NCI-H2227 (cell line): Measurements from ENCODE around the gene MEAK7.
A peak's percentile ranks its signal among the peaks of the same experiment; 100 is the strongest.

Experiments used
- DNase-seq: peaks from one replicate; lab custom pipeline; 2025; ENCODE audit not compliant: unreplicated experiment; lab: John Stamatoyannopoulos, UW

Gene MEAK7

GRCh38 chr16:84504420-84505248, at the start of gene MEAK7:
TSS of gene MEAK7 (minus strand) at chr16:84504659. CDS start at chr16:84498086, 6,573 bp downstream.
- DNase-seq: peak; percentile 97

DNA sequence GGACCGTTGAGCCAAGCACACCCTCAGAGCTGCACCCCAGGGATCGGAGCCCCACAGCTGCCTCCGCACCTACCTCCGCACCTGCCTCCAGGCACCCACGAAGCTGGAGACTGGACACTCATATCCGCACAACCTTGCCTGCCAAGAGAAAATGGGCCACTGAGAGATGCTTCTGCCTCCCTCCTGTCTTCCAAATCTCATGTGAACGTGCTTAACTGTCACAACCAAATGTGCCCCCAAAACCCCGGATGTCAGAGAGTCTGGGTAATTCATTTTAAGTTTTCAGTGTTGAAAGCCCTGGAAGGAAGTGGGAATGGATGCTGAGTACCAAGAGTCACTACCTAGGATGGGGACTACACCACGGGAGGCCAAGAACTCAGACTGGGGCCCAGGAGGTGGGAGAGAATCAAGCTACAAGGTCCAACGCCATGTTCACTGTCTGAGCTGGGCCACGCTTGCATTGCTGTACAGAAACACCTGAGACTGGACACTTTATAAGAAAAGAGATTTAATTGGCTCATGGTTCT, 49.5 kb upstream of the MEAK7 start:
- DNase-seq: no peak

- no peak for DNase-seq
Measured at GRCh38 chr16:84552135-84552534, 47.7 kb upstream of the MEAK7 start.

GRCh38 chr16:84550096-84550495, 45.6 kb upstream of the MEAK7 start:
- DNase-seq: no peak

- DNase-seq: no peak
Measured at GRCh38 chr16:84548971-84549844, 44.7 kb upstream of the MEAK7 start.

DNA sequence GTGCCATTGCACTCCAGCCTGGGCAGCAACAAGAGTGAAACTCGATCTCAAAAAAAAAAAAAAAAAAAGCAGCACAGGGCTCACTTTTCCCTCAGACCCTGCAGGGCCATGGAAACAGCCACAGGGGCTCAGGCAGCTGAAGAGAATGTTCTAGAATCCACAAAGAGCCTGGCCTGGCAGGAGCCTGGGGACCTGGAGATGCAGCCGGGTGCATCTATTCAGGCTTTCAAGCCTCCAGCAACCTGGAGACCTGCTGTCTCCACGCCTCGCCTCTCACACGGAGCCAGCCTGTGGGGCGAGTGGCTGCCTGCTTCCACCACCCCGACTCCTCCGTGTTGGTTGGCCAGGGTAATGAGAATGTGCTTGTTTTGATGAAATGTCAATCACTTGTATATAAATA, 44.0 kb upstream of the MEAK7 start:
- DNase-seq: no peak

DNA sequence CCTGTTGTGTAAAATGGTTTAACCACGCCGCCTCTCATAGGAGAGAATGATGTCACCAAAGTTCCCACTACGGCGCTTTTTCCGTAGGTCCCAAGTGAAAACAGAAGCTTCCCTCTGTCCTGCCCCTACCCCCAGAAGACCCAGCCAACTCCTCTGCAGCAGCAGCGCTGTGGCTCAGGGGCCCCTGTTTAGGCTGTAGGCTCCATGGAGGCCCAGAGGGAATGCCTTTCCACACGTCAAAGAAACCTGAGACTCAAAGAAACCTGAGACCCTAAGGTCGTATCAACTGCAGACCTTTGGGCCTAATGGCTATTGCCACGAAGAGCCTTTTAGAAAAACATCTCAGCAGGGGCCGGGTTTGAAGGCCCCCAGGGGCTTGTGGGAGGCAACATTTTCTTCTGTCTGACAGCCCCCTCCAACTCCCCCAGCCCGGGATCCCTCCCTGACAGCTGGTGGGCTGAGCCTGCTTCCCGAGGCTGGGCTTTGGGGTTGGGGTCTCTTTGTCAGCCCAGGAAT, 43.1 kb upstream of the MEAK7 start:
- no peak for DNase-seq

- no peak for DNase-seq
Measured at GRCh38 chr16:84546669-84547545, 42.4 kb upstream of the MEAK7 start.

GRCh38 chr16:84545114-84545737, 40.8 kb upstream of the MEAK7 start:
- no peak for DNase-seq

- no peak for DNase-seq
Measured at GRCh38 chr16:84544031-84544773, 39.7 kb upstream of the MEAK7 start.

DNA sequence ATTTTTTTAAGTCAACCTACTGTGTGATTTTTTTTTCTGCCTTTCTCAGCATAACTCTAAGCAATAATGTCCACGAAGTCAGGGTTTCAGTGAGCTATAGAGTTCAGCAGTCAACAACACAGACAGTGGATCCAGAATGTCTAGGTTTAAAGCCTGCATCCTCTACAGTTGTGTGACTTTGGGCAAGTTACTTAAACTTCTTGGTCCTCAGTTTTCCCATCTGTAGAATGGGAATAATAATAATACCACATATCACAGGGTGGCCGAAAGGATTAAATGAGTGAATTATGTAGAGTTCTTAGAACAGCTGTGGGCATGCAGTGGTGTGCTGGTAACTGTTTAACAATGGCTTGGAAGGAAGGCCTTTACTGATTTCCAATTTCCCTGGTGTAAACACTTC, 38.8 kb upstream of the MEAK7 start:
- no peak for DNase-seq

DNA sequence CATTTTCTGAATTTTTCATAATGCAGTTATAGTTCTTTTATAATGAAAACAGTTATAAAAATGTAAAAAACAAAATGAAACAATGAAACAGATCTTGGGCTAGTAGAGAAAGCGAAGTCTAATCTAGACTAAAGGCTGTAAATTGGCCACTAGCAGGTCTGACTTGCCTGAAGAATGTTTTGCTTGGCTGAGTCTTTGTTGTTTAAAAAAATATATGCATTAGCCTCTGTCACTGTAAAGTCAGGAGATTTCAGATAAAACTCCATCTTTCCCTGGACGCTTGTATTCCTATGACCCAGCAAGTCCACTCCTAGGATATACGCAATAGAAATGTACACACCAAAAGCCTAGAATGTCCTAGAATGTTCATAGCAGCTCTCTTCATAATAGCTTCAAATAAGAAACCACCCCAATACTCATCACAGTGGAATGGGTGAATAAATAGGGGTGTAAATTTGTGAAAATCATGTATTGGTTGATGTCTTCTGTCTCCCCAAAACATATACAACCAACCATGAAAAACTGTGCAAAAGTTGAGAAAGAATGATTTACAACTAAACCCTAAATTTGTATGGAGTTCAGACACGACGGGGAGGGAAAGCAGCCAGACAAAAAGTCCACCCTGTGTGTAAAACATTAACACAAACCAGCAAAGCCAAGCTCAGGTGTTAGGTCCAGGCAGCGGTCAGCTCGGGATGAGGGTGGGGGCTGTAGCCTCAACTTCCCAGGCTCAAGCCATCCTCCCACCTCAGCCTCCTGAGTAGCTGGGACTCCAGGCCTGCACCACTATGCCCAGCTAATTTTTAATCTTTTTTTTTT, 37.7 kb upstream of the MEAK7 start:
- no peak for DNase-seq

DNA sequence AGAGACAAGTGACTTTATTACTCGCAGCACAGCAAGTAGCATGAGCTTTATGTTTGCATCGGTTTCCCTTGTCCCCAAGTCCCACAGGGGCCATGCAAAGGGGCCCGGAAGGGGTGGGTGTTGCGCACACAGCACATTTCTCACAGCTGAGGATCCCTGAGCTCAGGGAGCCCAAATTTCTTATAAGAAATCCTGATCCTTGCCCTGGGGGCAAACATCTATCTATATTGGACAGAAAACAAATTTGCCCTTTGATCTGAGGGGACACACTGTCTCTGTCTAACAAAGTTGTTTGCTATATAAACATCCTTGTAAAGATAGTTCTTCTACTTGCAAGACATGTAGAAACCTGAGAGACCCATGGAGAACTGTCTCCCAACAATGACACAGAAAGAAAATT, 35.7 kb upstream of the MEAK7 start:
- DNase-seq: no peak

DNA sequence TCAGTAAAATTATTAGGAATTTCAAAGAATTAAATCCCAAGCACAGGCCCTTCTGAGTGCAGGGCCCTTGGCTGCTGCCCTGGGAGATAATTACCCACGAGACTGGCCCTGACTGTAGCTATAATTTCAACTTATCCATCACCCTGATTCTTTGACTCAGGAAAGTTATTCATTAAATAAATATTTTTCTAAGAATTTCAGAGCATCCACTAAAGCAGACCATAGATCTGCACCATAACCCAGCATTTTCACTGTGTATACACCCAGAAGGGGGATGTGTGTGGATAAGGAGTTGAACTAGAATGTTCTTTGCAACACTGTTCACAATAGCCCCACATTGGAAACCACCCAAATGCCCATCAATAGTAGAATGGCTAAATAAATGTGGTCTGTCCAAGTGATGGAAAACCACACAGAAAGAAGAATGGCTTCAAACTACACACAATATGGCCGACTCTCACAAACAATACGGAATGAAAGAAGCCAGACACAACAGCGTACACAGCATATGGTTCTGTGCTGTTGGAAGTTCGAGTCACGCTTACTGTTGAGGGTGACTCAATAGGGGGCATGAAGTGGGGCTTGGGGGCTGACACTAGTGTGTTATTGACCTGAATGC, 33.9 kb upstream of the MEAK7 start:
- no peak for DNase-seq

DNA sequence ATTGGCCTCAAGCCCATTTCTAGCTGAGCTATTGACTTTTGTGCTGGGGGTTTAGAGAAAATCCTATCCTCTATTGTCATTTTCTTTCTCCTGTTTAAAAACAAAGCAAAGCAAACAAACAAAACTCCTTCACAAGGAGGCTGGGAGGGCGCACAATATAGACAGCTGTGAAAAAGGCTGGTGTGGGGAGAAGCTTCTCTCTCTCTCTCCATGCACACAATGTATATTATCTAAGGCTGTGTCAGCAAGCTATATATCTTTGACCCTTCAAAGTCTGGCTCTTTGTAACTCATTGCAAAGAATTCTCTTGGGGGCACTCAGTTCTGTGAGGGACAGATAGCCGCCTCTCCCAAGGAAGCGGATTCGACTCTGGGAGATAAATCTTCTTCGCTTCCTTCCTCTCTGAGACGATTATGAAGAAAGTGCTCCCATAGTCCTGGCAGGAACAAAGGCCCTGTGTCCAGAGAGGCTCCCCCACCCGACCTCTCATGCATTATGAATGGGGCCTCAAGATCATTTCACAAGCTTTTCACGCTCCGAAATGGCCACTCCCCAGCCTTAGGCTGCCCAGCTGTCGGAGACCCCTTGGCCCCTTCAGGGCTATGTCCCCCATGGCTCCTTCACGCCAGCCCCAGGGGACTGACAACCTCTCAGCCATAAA, 33.2 kb upstream of the MEAK7 start:
- no peak for DNase-seq

- no peak for DNase-seq
Measured at GRCh38 chr16:84535851-84536250, 31.4 kb upstream of the MEAK7 start.

DNA sequence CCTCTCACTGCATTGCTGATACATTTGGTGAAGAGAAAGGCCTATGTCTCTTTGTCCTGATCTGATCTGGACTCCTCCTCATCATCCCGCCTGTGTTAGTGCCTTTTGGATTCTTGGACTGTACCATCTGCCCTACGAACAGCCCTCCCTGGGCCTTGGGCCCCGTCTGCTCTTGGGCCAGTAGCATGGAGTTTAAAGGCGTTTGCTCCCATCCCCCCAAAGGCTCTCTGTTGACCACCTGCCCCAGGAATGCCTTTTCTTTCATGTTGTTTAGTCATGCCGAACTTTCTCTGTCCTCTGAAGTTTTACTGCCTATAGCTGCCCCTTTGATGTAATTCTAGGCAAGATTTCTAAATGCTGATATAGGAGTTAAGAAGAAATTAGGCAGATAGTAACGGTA, 30.9 kb upstream of the MEAK7 start:
- DNase-seq: no peak

DNA sequence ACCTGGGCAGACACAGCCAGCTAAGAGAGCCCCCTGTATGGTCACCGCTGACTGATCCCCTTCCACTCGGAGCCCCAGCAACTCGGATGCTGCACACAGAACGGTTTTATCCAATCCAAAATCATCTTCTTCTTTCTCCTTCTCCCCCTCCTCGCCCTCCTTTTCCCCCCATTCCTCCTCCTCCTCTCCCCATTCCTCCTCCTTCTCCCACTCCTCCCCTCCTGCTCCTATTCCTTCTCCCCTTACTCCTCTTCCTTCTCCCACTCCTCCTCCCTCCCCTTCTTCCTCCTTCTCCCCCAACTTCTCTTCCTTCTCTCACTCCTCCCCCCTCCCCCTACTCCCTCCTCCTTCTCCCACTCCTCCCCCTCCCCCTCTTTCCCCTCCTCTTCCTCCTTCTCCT, 30.4 kb upstream of the MEAK7 start:
- DNase-seq: no peak
